Astrocyte of the cerebellum (primary cell): ENCODE results near the gene RAB31.
"Not testable (repeated sequence)": the region's sequence is repeated elsewhere in the genome, so short reads cannot be mapped to it uniquely, and the experiment has no call there.

ENCODE experiments used
- DNase-seq: peaks from one replicate; pipeline ENCODE4 v3.0.0-alpha.2; 2011; ENCODE audit warnings: low read depth
- H3K4me3 ChIP-seq: 2 replicates; pipeline ENCODE4 v1.5.1; 2011; ENCODE audit warnings: mild to moderate bottlenecking, low read depth, low read length, moderate library complexity
- CTCF ChIP-seq: IDR thresholded peaks from 2 replicates; pipeline ENCODE4 v1.5.1; 2012; ENCODE audit warnings: low read length, low read depth, moderate library complexity, mild to moderate bottlenecking; ENCODE audit errors: missing control alignments
- in situ Hi-C: cut with HindIII; loops from 2 replicates; pipeline ENCODE4 v1.10.0; 2017; ENCODE audit warnings: low sequenced_read_pairs

Gene RAB31

GRCh38 chr18:9762526-9762925 lies 54.4 kb downstream of the RAB31 start:
- DNase-seq, result no peak
- H3K4me3 ChIP-seq, result no peak overlapping the region
- TF ChIP-seq CTCF, result no peak
- in situ Hi-C loops, result no loop called here

- H3K4me3 ChIP-seq, result no peak overlapping the region
- no peak for TF ChIP-seq CTCF
- no peak for DNase-seq
- in situ Hi-C loops, result no loop called here
Measured at GRCh38 chr18:9763157-9763556, 55.1 kb downstream of the RAB31 start.

GRCh38 chr18:9764011-9764481 lies 55.9 kb downstream of the RAB31 start:
- no peak for TF ChIP-seq CTCF
- in situ Hi-C loops, result no loop called here
- DNase-seq, result peak; percentile 82
- no peak overlapping the region for H3K4me3 ChIP-seq

- TF ChIP-seq CTCF, result no peak
- H3K4me3 ChIP-seq, result no peak overlapping the region
- DNase-seq, result no peak
- in situ Hi-C loops, result no loop called here
Measured at GRCh38 chr18:9765501-9765900, 57.4 kb downstream of the RAB31 start.

GRCh38 chr18:9766076-9766481 lies 58.0 kb downstream of the RAB31 start:
- in situ Hi-C loops, result no loop called here
- H3K4me3 ChIP-seq, result no peak overlapping the region
- TF ChIP-seq CTCF, result no peak
- DNase-seq, result no peak

GRCh38 chr18:9766740-9767139 lies 58.6 kb downstream of the RAB31 start:
- TF ChIP-seq CTCF, result no peak
- in situ Hi-C loops, result no loop called here
- no peak for DNase-seq
- no peak overlapping the region for H3K4me3 ChIP-seq

- H3K4me3 ChIP-seq, DNase-seq, in situ Hi-C loops: not testable (repeated sequence)
Measured at GRCh38 chr18:9768071-9768691, 60.1 kb downstream of the RAB31 start.

GRCh38 chr18:9770111-9770510 lies 62.0 kb downstream of the RAB31 start:
- in situ Hi-C loops, DNase-seq, H3K4me3 ChIP-seq: not testable (repeated sequence)
